ENCODE results near the gene CLNK.

CLNK gene

GRCh38 chr4:10521424-10521823 lies 163.1 kb downstream of the CLNK start:
- no peak for DNase-seq (ENCODE audit: low read depth)
- no peak overlapping the region for H3K4me3 ChIP-seq (ENCODE audit: low read length)
- TF ChIP-seq CTCF (IDR thresholded peaks at IDR 0.05; ENCODE audit: insufficient read depth, low read depth, low read length, missing control alignments): no peak

GRCh38 chr4:10509733-10510132 lies 174.8 kb downstream of the CLNK start:
- TF ChIP-seq CTCF (IDR thresholded peaks at IDR 0.05; ENCODE audit: insufficient read depth, low read depth, low read length, missing control alignments): no peak
- DNase-seq (ENCODE audit: low read depth): no peak
- H3K4me3 ChIP-seq (ENCODE audit: low read length): no peak overlapping the region

GRCh38 chr4:10506077-10506476 lies 178.5 kb downstream of the CLNK start:
- H3K4me3 ChIP-seq (ENCODE audit: low read length): no peak overlapping the region
- no peak for TF ChIP-seq CTCF (IDR thresholded peaks at IDR 0.05; ENCODE audit: insufficient read depth, low read depth, low read length, missing control alignments)
- DNase-seq (ENCODE audit: low read depth): no peak

GRCh38 chr4:10504570-10505179 lies 179.9 kb downstream of the CLNK start:
- no peak for DNase-seq (ENCODE audit: low read depth)
- H3K4me3 ChIP-seq (ENCODE audit: low read length): no peak overlapping the region
- TF ChIP-seq CTCF (IDR thresholded peaks at IDR 0.05; ENCODE audit: insufficient read depth, low read depth, low read length, missing control alignments): no peak

- DNase-seq (ENCODE audit: low read depth): no peak
- no peak for TF ChIP-seq CTCF (IDR thresholded peaks at IDR 0.05; ENCODE audit: insufficient read depth, low read depth, low read length, missing control alignments)
- H3K4me3 ChIP-seq (ENCODE audit: low read length): no peak overlapping the region
These were observed 181.9 kb downstream of the CLNK start for GRCh38 chr4:10502717-10503116.

GRCh38 chr4:10500776-10501175 lies 183.8 kb downstream of the CLNK start:
- no peak for DNase-seq (ENCODE audit: low read depth)
- H3K4me3 ChIP-seq (ENCODE audit: low read length): no peak overlapping the region
- TF ChIP-seq CTCF (IDR thresholded peaks at IDR 0.05; ENCODE audit: insufficient read depth, low read depth, low read length, missing control alignments): no peak

- H3K4me3 ChIP-seq (ENCODE audit: low read length): no peak overlapping the region
- no peak for TF ChIP-seq CTCF (IDR thresholded peaks at IDR 0.05; ENCODE audit: insufficient read depth, low read depth, low read length, missing control alignments)
- no peak for DNase-seq (ENCODE audit: low read depth)
These were observed 188.4 kb downstream of the CLNK start for GRCh38 chr4:10496200-10496599.
